ENCODE data around the gene PDF.

GRCh38 chr16:69294051-69294450, 36.3 kb downstream of the PDF start:
- TF ChIP-seq CTCF (conservative IDR thresholded peaks at IDR 0.05 in 1 of 2, IDR thresholded peaks at IDR 0.05 in 1 of 2; ENCODE audit: low read depth in 1 of 2, low read length in 2 of 2) (no peak), EZH2 (IDR thresholded peaks at IDR 0.05; ENCODE audit: low read length, missing control alignments) (no peak)

Data from fibroblast of lung (primary cell).